ENCODE data around the gene SLC10A7.

The SLC10A7 gene

GRCh38 chr4:146260521-146260920 is 261.2 kb downstream of the SLC10A7 start:
- Histone ChIP-seq H3K4me3 (no peak overlapping the region), H3K36me3 (replicated peaks) (no peaks in the 10 kb centered on the region), H3K27me3 (ENCODE audit: low read depth) (no peaks in the 10 kb centered on the region), H3K4me1 (no peaks in the 10 kb centered on the region), H3K9me3 (no peaks in the 10 kb centered on the region)
- in situ Hi-C loops (cut with MboI; ENCODE audit: low sequenced_read_pairs) = no loop called here
- DNase-seq (ENCODE audit: low spot score in 2 of 2) = no peak

- no peaks in the 10 kb centered on the region for H3K4me1 ChIP-seq
- H3K36me3 ChIP-seq (replicated peaks) = no peaks in the 10 kb centered on the region
- in situ Hi-C loops (cut with MboI; ENCODE audit: low sequenced_read_pairs) = no loop called here
- no peaks in the 10 kb centered on the region for H3K27me3 ChIP-seq (ENCODE audit: low read depth)
- no peak overlapping the region for H3K4me3 ChIP-seq
- H3K9me3 ChIP-seq = no peaks in the 10 kb centered on the region
- no peak for DNase-seq (ENCODE audit: low spot score in 2 of 2)
Observed at GRCh38 chr4:146257511-146257910, 264.2 kb downstream of the SLC10A7 start.

GRCh38 chr4:146256328-146256727 is 265.4 kb downstream of the SLC10A7 start:
- no peaks in the 10 kb centered on the region for H3K27me3 ChIP-seq (ENCODE audit: low read depth)
- DNase-seq (ENCODE audit: low spot score in 2 of 2) = no peak
- no peaks in the 10 kb centered on the region for H3K4me1 ChIP-seq
- no peak overlapping the region for H3K4me3 ChIP-seq
- H3K9me3 ChIP-seq = no peaks in the 10 kb centered on the region
- in situ Hi-C loops (cut with MboI; ENCODE audit: low sequenced_read_pairs) = no loop called here
- H3K36me3 ChIP-seq (replicated peaks) = no peaks in the 10 kb centered on the region

GRCh38 chr4:146255874-146256273 is 265.9 kb downstream of the SLC10A7 start:
- DNase-seq (ENCODE audit: low spot score in 2 of 2) = no peak
- H3K36me3 ChIP-seq (replicated peaks) = no peaks in the 10 kb centered on the region
- H3K9me3 ChIP-seq = no peaks in the 10 kb centered on the region
- no peaks in the 10 kb centered on the region for H3K4me1 ChIP-seq
- in situ Hi-C loops (cut with MboI; ENCODE audit: low sequenced_read_pairs) = no loop called here
- no peak overlapping the region for H3K4me3 ChIP-seq
- H3K27me3 ChIP-seq (ENCODE audit: low read depth) = no peaks in the 10 kb centered on the region

- Histone ChIP-seq H3K36me3 (replicated peaks) (no peaks in the 10 kb centered on the region), H3K4me3 (no peak overlapping the region), H3K27me3 (ENCODE audit: low read depth) (no peaks in the 10 kb centered on the region), H3K9me3 (no peaks in the 10 kb centered on the region), H3K4me1 (no peaks in the 10 kb centered on the region)
- in situ Hi-C loops (cut with MboI; ENCODE audit: low sequenced_read_pairs) = no loop called here
- no peak for DNase-seq (ENCODE audit: low spot score in 2 of 2)
Observed at GRCh38 chr4:146255463-146255862, 266.3 kb downstream of the SLC10A7 start.

- in situ Hi-C loops (cut with MboI; ENCODE audit: low sequenced_read_pairs) = no loop called here
- H3K4me1 ChIP-seq = no peaks in the 10 kb centered on the region
Observed at GRCh38 chr4:146252969-146253611, 268.6 kb downstream of the SLC10A7 start.

DNA sequence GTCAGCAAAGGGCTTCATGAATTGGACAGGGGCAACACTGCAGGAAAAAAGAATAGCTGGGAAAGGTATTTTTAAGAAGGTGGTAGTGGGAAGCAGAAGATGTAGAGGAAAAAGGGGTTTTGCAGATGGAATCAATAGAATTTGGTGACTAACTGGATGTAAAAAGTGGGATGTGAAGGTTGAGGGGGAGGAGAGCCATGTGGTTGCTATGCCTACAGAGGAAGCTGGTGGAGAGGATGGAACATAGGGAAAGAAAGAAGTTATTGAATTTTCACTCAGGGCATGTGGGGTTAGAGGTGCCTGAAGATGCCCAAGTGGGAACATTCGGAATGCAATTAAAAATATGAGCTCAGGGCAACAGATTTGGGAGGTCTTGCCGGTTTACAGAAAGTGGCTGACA is 274.4 kb downstream of the SLC10A7 start:
- H3K36me3 ChIP-seq (replicated peaks) = no peaks in the 10 kb centered on the region
- H3K4me3 ChIP-seq = no peak overlapping the region
- H3K9me3 ChIP-seq = no peaks in the 10 kb centered on the region
- in situ Hi-C loops (cut with MboI; ENCODE audit: low sequenced_read_pairs) = no loop called here
- no peaks in the 10 kb centered on the region for H3K27me3 ChIP-seq (ENCODE audit: low read depth)
- DNase-seq (ENCODE audit: low spot score in 2 of 2) = no peak
- H3K4me1 ChIP-seq = no peaks in the 10 kb centered on the region

More at GRCh38 chr4:146252969-146253611, 268.6 kb downstream of the SLC10A7 start:
- Histone ChIP-seq H3K27me3 (ENCODE audit: low read depth) (no peaks in the 10 kb centered on the region), H3K4me3 (no peak overlapping the region), H3K9me3 (no peaks in the 10 kb centered on the region), H3K36me3 (replicated peaks) (no peaks in the 10 kb centered on the region)
- DNase-seq (ENCODE audit: low spot score in 2 of 2) = no peak

GRCh38 chr4:146246381-146246780 is 275.4 kb downstream of the SLC10A7 start:
- in situ Hi-C loops (cut with MboI; ENCODE audit: low sequenced_read_pairs) = no loop called here
- no peak for DNase-seq (ENCODE audit: low spot score in 2 of 2)

DNA sequence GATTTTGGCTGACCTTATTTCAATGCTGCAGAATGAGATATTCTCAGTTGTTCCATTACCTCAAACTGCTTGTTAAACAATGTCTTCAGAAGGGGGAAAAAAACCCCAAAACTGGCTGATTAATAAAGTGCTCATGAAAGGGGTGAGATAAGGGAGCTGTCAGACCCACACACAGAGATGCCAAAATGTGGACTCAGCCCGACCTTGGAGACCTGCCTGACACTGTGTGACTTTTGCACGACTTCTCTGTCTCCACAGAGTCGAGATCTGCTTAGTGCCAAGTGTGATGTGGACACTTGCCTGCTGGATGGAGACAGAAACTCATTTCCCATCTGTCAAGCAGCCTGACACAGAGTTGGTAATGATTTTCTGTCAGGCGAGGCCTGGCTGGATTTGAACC is 275.9 kb downstream of the SLC10A7 start:
- no peak for DNase-seq (ENCODE audit: low spot score in 2 of 2)
- Histone ChIP-seq H3K4me1 (peaks cover 2% of the 10 kb centered on the region; the same call in 1 of the 2 replicates), H3K9me3 (no peaks in the 10 kb centered on the region), H3K36me3 (replicated peaks) (no peaks in the 10 kb centered on the region), H3K4me3 (no peak overlapping the region), H3K27me3 (ENCODE audit: low read depth) (no peaks in the 10 kb centered on the region)
- in situ Hi-C loops (cut with MboI; ENCODE audit: low sequenced_read_pairs) = no loop called here

More at GRCh38 chr4:146246381-146246780, 275.4 kb downstream of the SLC10A7 start:
- no peak overlapping the region for H3K4me3 ChIP-seq
- H3K4me1 ChIP-seq = peaks cover 2% of the 10 kb centered on the region; the same call in 1 of the 2 replicates
- H3K9me3 ChIP-seq = no peaks in the 10 kb centered on the region
- no peaks in the 10 kb centered on the region for H3K27me3 ChIP-seq (ENCODE audit: low read depth)
- H3K36me3 ChIP-seq (replicated peaks) = no peaks in the 10 kb centered on the region

DNA sequence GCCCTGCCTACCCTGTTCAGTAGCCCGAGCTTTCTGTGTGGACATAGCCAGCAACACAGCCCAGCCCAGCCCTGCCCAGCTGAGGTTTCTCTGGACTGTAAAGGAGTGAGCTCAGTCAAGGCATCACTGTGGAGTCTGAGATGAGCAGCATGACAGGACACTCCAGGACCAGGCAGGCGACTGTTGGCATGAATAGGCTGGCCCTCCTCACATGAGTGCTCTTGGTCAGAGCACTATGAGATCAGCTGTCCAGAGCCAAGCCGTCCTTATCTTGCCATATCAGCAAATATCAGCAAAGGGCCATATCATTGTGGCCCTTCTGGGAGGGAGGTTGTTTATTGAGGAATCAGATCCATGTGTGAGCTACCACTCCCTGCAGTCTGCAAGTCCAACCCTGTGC is 276.5 kb downstream of the SLC10A7 start:
- in situ Hi-C loops (cut with MboI; ENCODE audit: low sequenced_read_pairs) = no loop called here
- DNase-seq (ENCODE audit: low spot score in 2 of 2) = no peak
- no peak overlapping the region for H3K4me3 ChIP-seq
- no peaks in the 10 kb centered on the region for H3K9me3 ChIP-seq
- H3K36me3 ChIP-seq (replicated peaks) = no peaks in the 10 kb centered on the region
- no peaks in the 10 kb centered on the region for H3K27me3 ChIP-seq (ENCODE audit: low read depth)
- peaks cover 2% of the 10 kb centered on the region; the same call in 1 of the 2 replicates for H3K4me1 ChIP-seq

DNA sequence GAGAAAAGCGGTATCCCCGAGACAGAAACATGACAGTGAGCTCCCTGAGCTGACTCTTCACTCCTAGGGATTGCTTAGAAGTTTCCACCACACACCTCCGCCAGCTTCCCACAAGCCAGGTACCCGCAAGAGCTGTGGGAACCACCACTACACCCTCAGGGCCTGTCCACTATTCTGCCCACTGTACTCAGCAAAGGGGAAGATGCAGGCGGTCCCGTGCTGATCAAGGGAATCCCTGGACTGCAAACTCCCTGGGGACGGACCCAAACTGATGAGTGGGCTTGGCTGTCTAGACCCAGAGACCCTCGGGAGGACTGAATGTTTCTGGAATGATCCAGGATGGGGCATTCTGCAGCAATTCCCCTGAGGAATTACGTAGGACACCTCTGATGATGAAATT is 277.2 kb downstream of the SLC10A7 start:
- Histone ChIP-seq H3K27me3 (ENCODE audit: low read depth) (no peaks in the 10 kb centered on the region), H3K36me3 (replicated peaks) (no peaks in the 10 kb centered on the region), H3K4me3 (no peak overlapping the region), H3K4me1 (peaks cover 2% of the 10 kb centered on the region; the same call in 1 of the 2 replicates), H3K9me3 (no peaks in the 10 kb centered on the region)
- no peak for DNase-seq (ENCODE audit: low spot score in 2 of 2)
- in situ Hi-C loops (cut with MboI; ENCODE audit: low sequenced_read_pairs) = no loop called here

DNA sequence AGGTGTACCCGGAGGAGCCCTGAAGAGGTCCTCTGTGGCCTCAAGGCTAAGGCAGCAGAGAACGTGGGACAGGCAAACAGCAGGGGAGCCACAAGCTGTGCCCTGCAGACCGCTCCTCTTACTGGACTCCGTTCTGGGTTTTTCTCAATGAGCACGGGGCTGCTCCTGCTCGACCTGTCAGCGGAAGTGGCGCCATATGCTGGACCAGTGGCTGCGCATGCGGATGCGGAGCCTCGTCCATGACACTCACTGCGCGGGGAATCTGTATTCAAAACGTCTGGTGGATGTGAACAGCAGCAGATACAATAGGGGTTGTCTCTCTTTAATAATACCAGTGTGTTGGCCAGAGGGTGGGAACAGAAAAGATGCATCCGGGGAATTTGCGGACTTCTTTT is 277.9 kb downstream of the SLC10A7 start:
- in situ Hi-C loops (cut with MboI; ENCODE audit: low sequenced_read_pairs) = no loop called here
- no peaks in the 10 kb centered on the region for H3K9me3 ChIP-seq
- no peaks in the 10 kb centered on the region for H3K36me3 ChIP-seq (replicated peaks)
- no peak for DNase-seq (ENCODE audit: low spot score in 2 of 2)
- H3K4me3 ChIP-seq = no peak overlapping the region
- no peaks in the 10 kb centered on the region for H3K27me3 ChIP-seq (ENCODE audit: low read depth)
- peaks cover 2% of the 10 kb centered on the region; the same call in 1 of the 2 replicates for H3K4me1 ChIP-seq

GRCh38 chr4:146243141-146243882 is 278.4 kb downstream of the SLC10A7 start:
- peak in 1 of 2 experiments; percentile 74 for DNase-seq (ENCODE audit: low spot score in 2 of 2)
- H3K4me1 ChIP-seq = peaks cover 2% of the 10 kb centered on the region; the same call in 1 of the 2 replicates

DNA sequence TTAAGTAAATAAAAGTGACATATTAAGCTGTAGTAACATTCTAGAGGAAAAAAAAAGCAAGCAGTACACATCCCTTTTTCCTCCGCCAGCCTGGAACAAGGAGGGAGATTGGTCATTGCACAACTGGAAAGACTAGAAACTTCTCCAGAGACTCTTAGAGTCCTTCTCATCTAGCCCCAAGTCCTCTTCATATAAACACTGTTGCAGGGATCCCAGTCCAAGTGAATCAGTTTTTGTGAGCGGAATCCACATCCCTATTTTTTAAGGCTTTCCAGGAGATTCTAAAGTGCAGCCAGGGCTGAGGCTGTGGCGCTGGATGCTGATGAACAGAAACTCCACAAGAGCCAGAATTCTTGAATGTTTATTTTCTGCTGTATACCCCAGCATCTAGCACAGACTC is 283.6 kb downstream of the SLC10A7 start:
- Histone ChIP-seq H3K9me3 (no peaks in the 10 kb centered on the region), H3K36me3 (replicated peaks) (no peaks in the 10 kb centered on the region), H3K4me1 (peaks cover 2% of the 10 kb centered on the region; the same call in 1 of the 2 replicates), H3K27me3 (ENCODE audit: low read depth) (peaks cover 2% of the 10 kb centered on the region; the same call in 1 of the 2 replicates), H3K4me3 (no peak overlapping the region)
- no peak for DNase-seq (ENCODE audit: low spot score in 2 of 2)
- in situ Hi-C loops (cut with MboI; ENCODE audit: low sequenced_read_pairs) = no loop called here

More at GRCh38 chr4:146243141-146243882, 278.4 kb downstream of the SLC10A7 start:
- Histone ChIP-seq H3K36me3 (replicated peaks) (no peaks in the 10 kb centered on the region), H3K4me3 (no peak overlapping the region), H3K27me3 (ENCODE audit: low read depth) (no peaks in the 10 kb centered on the region), H3K9me3 (no peaks in the 10 kb centered on the region)
- in situ Hi-C loops (cut with MboI; ENCODE audit: low sequenced_read_pairs) = no loop called here

Measured in HAP-1 (cell line).